ENCODE data around the gene NKAIN2.

NKAIN2 gene

GRCh38 chr6:123788319-123788718, 15.3 kb upstream of the NKAIN2 start:
- no peak for DNase-seq
- H3K9me3 Mint-ChIP-seq = no peaks in the 10 kb centered on the region
- H3K27ac Mint-ChIP-seq = no peak overlapping the region
- H3K36me3 Mint-ChIP-seq (ENCODE audit: low read depth) = no peaks in the 10 kb centered on the region
- no peaks in the 10 kb centered on the region for H3K27me3 Mint-ChIP-seq (ENCODE audit: low read depth, poor library complexity)
- H3K4me3 Mint-ChIP-seq = no peak overlapping the region
- no peak for TF ChIP-seq CTCF (IDR thresholded peaks at IDR 0.05)
- no peaks in the 10 kb centered on the region for H3K4me1 Mint-ChIP-seq

GRCh38 chr6:123794190-123794589, 9.5 kb upstream of the NKAIN2 start:
- Mint-ChIP-seq H3K27me3 (ENCODE audit: low read depth, poor library complexity) (peaks cover 4% of the 10 kb centered on the region), H3K4me1 (no peaks in the 10 kb centered on the region), H3K4me3 (no peak overlapping the region), H3K36me3 (ENCODE audit: low read depth) (no peaks in the 10 kb centered on the region), H3K9me3 (peaks cover 11% of the 10 kb centered on the region), H3K27ac (no peak overlapping the region)
- no peak for TF ChIP-seq CTCF (IDR thresholded peaks at IDR 0.05)
- no peak for DNase-seq

GRCh38 chr6:123794799-123795198, 8.9 kb upstream of the NKAIN2 start:
- Mint-ChIP-seq H3K27me3 (ENCODE audit: low read depth, poor library complexity) (peaks cover 6% of the 10 kb centered on the region), H3K9me3 (peaks cover 11% of the 10 kb centered on the region), H3K27ac (no peak overlapping the region), H3K36me3 (ENCODE audit: low read depth) (no peaks in the 10 kb centered on the region), H3K4me1 (no peaks in the 10 kb centered on the region), H3K4me3 (no peak overlapping the region)
- no peak for DNase-seq
- TF ChIP-seq CTCF (IDR thresholded peaks at IDR 0.05) = no peak

- peaks cover 6% of the 10 kb centered on the region for H3K4me1 Mint-ChIP-seq
- no peaks in the 10 kb centered on the region for H3K9me3 Mint-ChIP-seq
- no peak for TF ChIP-seq CTCF (IDR thresholded peaks at IDR 0.05)
- H3K27me3 Mint-ChIP-seq (ENCODE audit: low read depth, poor library complexity) = peaks cover 27% of the 10 kb centered on the region
- no peak overlapping the region for H3K27ac Mint-ChIP-seq
- no peak for DNase-seq
- no peaks in the 10 kb centered on the region for H3K36me3 Mint-ChIP-seq (ENCODE audit: low read depth)
- no peak overlapping the region for H3K4me3 Mint-ChIP-seq
Observed at GRCh38 chr6:123801067-123801466, 2.6 kb upstream of the NKAIN2 start.

DNA sequence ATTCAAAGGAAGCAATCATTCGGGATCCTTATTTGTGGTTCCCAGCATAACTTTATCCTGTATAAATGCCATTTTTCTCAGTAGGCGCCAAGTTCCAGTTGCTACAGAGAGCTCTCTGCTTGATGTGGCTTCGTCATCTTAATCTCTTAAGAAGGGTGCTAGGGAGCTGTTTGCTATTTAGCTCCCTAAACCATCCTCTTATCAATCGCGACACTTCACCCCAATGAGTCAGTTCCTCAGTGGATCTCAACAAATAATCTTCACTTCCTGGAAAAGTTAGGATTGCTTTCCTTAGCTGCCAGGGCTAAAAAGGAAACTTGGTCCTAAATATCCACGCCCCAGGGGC, 1.3 kb upstream of the NKAIN2 start:
- no peak for TF ChIP-seq CTCF (IDR thresholded peaks at IDR 0.05)
- Mint-ChIP-seq H3K4me3 (peak overlapping the region; percentile 92), H3K27ac (no peak overlapping the region), H3K9me3 (no peaks in the 10 kb centered on the region), H3K4me1 (peaks cover 6% of the 10 kb centered on the region), H3K27me3 (ENCODE audit: low read depth, poor library complexity) (peaks cover 40% of the 10 kb centered on the region), H3K36me3 (ENCODE audit: low read depth) (no peaks in the 10 kb centered on the region)
- no peak for DNase-seq

GRCh38 chr6:123802697-123803503, 765 bp upstream of the NKAIN2 start:
- peak overlapping the region; percentile 66 for H3K27ac Mint-ChIP-seq
- peak; percentile 91 for TF ChIP-seq CTCF (IDR thresholded peaks at IDR 0.05)
- peak overlapping the region; percentile 92 for H3K4me3 Mint-ChIP-seq
- H3K4me1 Mint-ChIP-seq = peaks cover 6% of the 10 kb centered on the region
- H3K9me3 Mint-ChIP-seq = no peaks in the 10 kb centered on the region
- H3K36me3 Mint-ChIP-seq (ENCODE audit: low read depth) = no peaks in the 10 kb centered on the region
- DNase-seq = peak; percentile 91
- peaks cover 44% of the 10 kb centered on the region for H3K27me3 Mint-ChIP-seq (ENCODE audit: low read depth, poor library complexity)
